GM21390 (cell line): Measurements from ENCODE around the gene SCP2D1.
"Not testable (repeated sequence)": the region's sequence is repeated elsewhere in the genome, so short reads cannot be mapped to it uniquely, and the experiment has no call there.

Experiments
- ATAC-seq: cut with Tn5 transposase; IDR thresholded peaks from one replicate; pipeline ENCODE4 v1.9.1; 2021; ENCODE audit not compliant: unreplicated experiment

Gene SCP2D1

DNA sequence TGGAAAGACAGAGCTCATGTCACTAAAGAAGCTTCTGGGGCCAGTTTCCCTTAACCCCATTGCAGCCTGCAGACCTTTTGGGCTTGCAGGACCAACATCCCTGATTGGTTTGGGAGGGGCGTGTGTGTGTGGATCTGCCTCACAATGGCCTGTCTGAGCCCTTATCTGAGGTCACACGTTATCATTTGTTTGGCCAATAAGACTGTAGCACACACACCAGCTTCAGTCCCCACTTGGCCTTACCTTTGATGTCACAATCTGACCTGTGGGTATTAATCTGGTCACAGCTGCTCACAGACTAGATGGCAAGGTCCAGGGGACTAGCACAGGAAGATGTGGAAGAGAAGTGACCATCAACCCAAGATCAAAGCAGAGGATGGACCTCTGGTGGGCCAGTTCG lies at the start of gene SCP2D1:
Gene SCP2D1, plus strand, starts transcription at position 301 of the 400 bp plus-strand sequence. Its CDS starts 33 bp downstream, at position 334.
- ATAC-seq, result no peak

- no peak for ATAC-seq
These were observed 45.9 kb upstream of the SCP2D1 start for GRCh38 chr20:18767676-18768075.

GRCh38 chr20:18773566-18773965 lies 40.0 kb upstream of the SCP2D1 start:
- ATAC-seq, result no peak

DNA sequence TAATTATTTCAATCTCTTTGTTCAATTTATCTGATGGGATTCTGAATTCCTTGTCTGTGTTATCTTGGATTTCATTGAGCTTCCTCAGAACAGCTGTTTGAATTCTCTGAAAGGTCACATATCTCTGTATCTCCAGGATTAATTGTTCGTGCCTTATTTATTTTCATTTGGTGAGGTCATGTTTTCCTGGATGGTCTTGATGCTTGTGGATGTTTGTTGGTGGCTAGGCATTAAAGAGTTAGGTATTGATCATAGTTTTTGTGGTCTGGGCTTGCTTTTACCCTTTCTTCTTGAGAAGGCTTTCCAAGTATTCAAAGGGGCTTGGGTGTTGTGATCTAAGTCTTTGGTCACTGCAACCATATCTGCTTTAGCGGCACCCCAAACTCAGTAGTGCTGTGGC lies 39.4 kb upstream of the SCP2D1 start:
- no peak for ATAC-seq

DNA sequence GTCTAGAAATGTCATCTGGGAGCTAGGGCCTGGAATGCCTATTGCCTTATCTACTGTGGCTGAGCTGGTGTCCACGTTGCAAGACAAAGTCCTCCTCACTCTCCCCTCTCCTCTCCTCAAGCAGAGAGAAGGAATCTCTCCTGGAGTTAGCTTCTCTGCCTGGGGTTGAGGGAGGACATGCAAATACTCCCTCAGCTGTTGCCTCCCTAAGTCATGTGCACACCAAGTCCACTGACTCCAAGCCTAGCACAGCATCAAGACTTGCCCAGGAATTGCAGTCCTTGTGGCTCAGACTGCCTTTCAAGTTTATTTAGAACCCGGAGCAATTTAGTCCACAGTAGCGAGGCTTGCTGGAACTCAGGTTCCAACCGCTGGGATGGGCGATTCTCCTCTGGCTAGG lies 38.0 kb upstream of the SCP2D1 start:
- no peak for ATAC-seq

- ATAC-seq, result no peak
These were observed 34.7 kb upstream of the SCP2D1 start for GRCh38 chr20:18778690-18779392.

- no peak for ATAC-seq
These were observed 33.0 kb upstream of the SCP2D1 start for GRCh38 chr20:18780385-18781130.

- ATAC-seq, result no peak
These were observed 32.1 kb upstream of the SCP2D1 start for GRCh38 chr20:18781509-18781908.

DNA sequence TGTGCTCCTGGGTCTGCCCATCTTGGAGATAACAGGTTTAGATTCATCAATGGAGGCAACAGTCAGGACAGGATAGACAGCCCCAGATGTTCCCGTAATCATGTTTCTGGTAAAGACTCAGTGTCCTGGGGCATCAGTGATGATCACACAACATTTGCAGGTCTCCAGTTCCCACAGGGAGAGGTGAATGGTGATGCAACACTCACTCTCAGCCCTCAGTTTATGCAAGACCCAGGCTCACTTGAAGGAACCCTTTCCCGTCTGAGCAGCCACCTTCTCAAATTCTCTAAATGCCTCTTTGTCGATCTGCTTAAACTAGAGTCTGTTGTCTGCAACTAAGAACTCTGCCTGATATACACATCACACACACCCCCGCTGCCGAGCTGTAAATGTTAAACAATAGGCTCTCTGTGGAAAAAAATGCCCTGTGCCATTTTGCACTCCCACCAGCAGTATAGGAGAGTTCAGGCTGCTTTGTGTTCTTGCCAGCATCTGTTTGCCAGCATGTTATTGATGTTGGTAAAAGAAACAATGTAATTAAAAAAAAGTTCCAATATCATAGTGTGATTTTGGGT lies 30.1 kb upstream of the SCP2D1 start:
- ATAC-seq, result no peak

- not testable (repeated sequence) for ATAC-seq
These were observed 26.5 kb upstream of the SCP2D1 start for GRCh38 chr20:18787046-18787445.

DNA sequence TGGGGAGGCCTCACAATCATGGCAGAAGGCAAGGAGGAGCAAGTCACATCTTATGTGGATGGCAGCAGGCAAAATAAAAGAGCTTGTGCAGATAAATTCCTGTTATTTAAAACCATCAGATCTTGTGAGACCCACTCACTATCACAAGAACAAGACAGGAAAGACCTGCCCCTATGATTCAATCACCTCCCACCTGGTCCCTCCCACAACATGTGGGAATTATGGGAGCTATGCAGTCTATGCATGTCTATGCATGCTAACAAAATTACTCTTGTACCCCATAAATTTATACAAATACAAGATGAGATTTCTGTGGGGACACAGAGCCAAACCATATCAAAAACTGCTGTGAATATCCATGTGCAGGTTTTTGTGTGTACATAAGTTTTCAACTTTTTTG lies 25.6 kb upstream of the SCP2D1 start:
- no peak for ATAC-seq

DNA sequence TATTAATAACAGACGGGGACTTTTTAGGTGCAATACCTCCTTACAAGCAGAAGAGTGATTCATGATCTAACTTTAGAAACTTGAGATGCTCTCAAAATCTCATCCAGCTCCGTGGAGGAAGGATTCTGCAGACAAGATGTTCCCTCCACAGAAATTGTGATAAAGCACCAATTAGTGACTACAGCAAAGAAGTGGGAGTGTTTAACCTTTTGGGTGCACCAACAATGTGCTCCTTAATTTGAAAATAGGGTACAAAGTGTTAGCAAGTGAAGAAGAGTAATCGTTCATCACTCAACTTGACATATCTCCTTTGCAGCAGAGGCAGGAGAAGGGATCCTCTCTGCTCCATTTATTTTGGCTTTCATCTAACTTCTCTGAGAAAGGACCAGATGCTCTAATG lies 22.8 kb upstream of the SCP2D1 start:
- no peak for ATAC-seq

GRCh38 chr20:18793625-18794427 lies 19.8 kb upstream of the SCP2D1 start:
- ATAC-seq, result peak; percentile 96

GRCh38 chr20:18794428-18794787 lies 19.2 kb upstream of the SCP2D1 start:
- ATAC-seq, result no peak

DNA sequence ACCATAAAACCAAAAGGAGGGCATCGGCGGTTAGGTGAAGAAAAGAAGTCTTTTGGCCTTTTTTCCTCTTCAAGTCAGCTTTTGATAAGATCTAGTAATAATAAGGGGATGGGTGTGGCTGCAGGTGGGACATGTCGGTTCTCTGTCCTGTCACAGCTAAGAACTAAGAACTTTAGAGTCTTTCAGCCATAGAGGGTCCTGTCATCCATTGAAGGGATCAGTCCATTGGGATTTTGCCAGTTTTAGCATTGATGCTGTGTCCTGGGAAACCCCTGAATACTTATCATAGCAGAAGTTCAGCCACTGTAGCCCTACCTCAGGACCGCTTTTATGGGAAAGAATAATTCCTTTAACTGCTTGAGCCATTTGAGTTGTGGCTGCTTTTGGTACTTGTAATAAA lies 18.2 kb upstream of the SCP2D1 start:
- ATAC-seq, result no peak

GRCh38 chr20:18796282-18796833 lies 17.2 kb upstream of the SCP2D1 start:
- ATAC-seq, result no peak

DNA sequence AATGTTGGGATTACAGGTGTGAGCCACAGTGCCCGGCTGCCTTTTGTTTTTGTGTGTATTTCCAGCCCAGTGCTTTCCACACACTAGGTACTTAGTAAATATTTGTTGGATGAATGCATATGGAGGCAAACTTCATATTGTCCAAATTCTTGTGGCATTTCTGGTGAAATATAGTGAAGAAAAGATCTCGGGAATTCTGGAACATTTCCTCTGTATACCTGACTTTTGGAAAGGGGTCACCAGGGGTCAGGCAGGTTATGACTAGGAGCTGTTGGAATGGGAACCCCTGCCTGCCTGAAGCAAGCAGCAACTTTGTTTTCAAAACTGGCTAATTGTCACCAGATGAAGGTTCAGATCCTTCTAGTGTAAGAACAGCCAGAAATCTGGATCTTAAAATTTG lies 12.1 kb upstream of the SCP2D1 start:
- no peak for ATAC-seq

DNA sequence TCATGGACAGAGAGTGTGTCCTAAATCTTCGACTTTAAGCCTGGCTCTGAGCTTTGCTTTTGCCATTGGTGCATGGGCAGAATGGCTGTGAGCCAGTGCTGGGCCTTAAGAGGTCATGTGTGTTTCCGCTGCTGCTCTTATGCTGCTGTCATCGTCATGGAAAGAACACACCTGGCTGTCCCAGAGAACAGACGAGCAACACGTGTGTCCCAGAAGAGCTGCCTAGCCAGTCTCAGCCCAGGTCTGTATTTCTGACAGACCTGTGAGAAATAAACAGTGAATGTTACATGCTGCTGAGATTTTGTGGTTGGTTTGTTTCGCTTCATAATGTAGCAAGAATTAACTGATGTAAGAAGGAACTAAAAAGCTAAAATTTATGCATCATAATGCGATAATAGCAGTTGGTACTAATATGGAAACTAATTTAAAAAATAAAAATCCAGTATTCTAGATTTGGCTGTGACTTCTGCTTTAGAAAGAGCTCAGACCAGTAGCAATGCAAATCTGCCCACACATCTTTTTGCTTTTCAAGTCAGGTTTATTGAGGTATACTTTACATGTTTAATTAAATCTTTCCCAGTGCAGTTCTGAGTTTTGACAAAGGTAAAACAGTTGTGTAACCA lies 11.5 kb upstream of the SCP2D1 start:
- ATAC-seq, result no peak

DNA sequence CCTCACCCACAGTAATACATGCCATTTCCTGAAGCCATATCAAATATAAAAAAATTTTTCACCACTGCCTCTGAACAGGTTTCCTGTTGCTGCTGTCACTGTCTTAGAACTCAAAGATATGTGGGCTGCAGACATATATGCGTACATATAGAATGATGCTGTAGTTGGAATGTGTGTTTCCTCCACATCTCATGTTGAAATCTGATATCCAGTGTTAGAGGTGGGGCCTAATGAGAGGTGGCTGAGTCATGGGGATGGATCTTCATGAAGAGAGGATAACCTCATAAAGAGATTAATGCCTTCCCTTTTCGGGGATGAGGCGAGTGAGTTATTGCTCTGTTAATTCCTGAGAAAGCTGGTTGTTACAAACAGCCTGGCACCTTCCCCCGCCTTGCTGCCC lies 7.7 kb upstream of the SCP2D1 start:
- ATAC-seq, result no peak

DNA sequence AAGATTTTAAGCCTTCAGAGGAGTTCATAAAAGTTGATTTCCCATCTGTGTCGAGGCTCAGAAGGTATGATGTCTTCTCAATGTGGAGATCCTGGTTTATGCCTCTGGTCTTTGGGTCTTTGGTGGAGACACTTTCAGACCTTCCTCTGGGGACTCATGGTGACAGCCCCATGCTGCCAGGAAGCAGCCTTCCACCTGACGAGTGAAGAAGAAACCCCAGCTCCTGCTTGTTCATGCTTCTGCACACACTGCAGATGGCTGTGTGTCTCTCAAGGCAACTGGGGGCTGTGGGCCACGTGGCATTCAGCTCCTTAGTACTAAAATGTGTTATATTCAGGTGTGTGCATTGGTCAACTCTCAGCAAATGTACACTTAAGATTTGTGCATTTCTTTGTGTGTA lies 4.9 kb upstream of the SCP2D1 start:
- ATAC-seq, result peak; percentile 52

GRCh38 chr20:18811186-18811585 lies 2.4 kb upstream of the SCP2D1 start:
- no peak for ATAC-seq
